Esophagus muscularis mucosa (tissue), 4 donors: ENCODE results near the gene ARSB. TPM values are rescaled to one million over a fixed set of nuclear protein-coding genes. Genes with fewer than 3 reads are reported as not detected.
"Not testable (repeated sequence)": the region's sequence is repeated elsewhere in the genome, so short reads cannot be mapped to it uniquely, and the experiment has no call there.

Experiments used
- DNase-seq: peaks from one replicate; pipeline ENCODE4 v3.0.0-alpha.2; 2017; ENCODE audit errors: extremely low spot score
- H3K27ac ChIP-seq, 4 donors: fragments of 200-600 bp; sonication (generic); replicated peaks in 1 of 4; 1 replicate in 3 of 4; 2 replicates in 1 of 4; pipeline ENCODE4 v1.5.1; 2016 to 2019; ENCODE audit warnings: mild to moderate bottlenecking in 1 of 4
- H3K27me3 ChIP-seq, 4 donors: fragments of 200-600 bp; sonication (generic); one replicate each; pipeline versions ENCODE4 v1.5.1 to v1.6.0; 2016 to 2019
- H3K36me3 ChIP-seq, 4 donors: fragments of 200-600 bp; sonication (generic); one replicate each; pipeline ENCODE4 v1.5.1; 2016 to 2019
- H3K4me1 ChIP-seq, 4 donors: fragments of 200-600 bp; sonication (generic); one replicate each; pipeline ENCODE4 v1.5.1; 2016 to 2019
- H3K4me3 ChIP-seq, 4 donors: fragments of 200-600 bp; sonication (generic); 1 replicate in 2 of 4; 2 replicates in 2 of 4; pipeline ENCODE4 v1.5.1; 2016 to 2019; ENCODE audit warnings: mild to moderate bottlenecking in 4 of 4, moderate library complexity in 1 of 4
- H3K9me3 ChIP-seq, 4 donors: fragments of 200-600 bp; sonication (generic); 1 replicate in 3 of 4; 2 replicates in 1 of 4; pipeline ENCODE4 v1.5.1; 2016 to 2019
- CTCF ChIP-seq, 3 experiments: fragments of 200-600 bp in 2 of 3; fragments of 450-650 bp in 1 of 3; sonication (generic) in 2 of 3; IDR thresholded peaks; one replicate each; pipeline ENCODE4 v1.5.1; 2017 to 2019; ENCODE audit warnings: antibody characterized with exemption in 3 of 3, mild to moderate bottlenecking in 2 of 3, moderate library complexity in 1 of 3
- EP300 ChIP-seq: sonication (generic); formaldehyde crosslinking; IDR thresholded peaks from one replicate; pipeline ENCODE4 v1.6.1; 2017; ENCODE audit warnings: antibody characterized with exemption
- POLR2A ChIP-seq: fragments of 450-650 bp; IDR thresholded peaks from one replicate; pipeline ENCODE4 v1.6.1; 2017; ENCODE audit warnings: antibody characterized with exemption, moderate library complexity, mild to moderate bottlenecking, low read depth
- POLR2AphosphoS5 ChIP-seq, 2 donors: sonication (generic); formaldehyde crosslinking; IDR thresholded peaks; one replicate each; pipeline ENCODE4 v1.6.1; 2017; ENCODE audit warnings: antibody characterized with exemption in 2 of 2
- WGBS: methylation state at CpG from one replicate; pipeline ENCODE4 v1.1.5; 2018; 5-methylcytosine and 5-hydroxymethylcytosine counted together
- intact Hi-C: fragments of 100-400 bp; cut with DNase I; formaldehyde crosslinking; loops from one replicate; pipeline ENCODE4 v1.15.1; 2023
- total RNA-seq, 4 donors: library from RNA; depleted of rRNA; stranded (reverse); fragments of >200 nt; gene quantifications; one replicate each; pipeline versions ENCODE4 v1.1.0 to v1.2.1, GENCODE V29; 2016

ARSB gene
- total RNA-seq, 4 donors from 2014 or later, result 58.0 to 103 (median 67.5) TPM

GRCh38 chr5:78881884-78882283, 103.2 kb downstream of the ARSB start:
- H3K9me3 ChIP-seq, result no peaks in the 10 kb centered on the region
- intact Hi-C loops, result no loop called here

GRCh38 chr5:78879516-78879915, 105.6 kb downstream of the ARSB start:
- DNase-seq, result no peak
- intact Hi-C loops, result no loop called here
- Histone ChIP-seq H3K36me3 (peaks cover 0 to 3% (median 0%) of the 10 kb centered on the region in 4 donors), H3K27ac (no peak overlapping the region), H3K27me3 (no peaks in the 10 kb centered on the region), H3K4me1 (no peaks in the 10 kb centered on the region), H3K4me3 (no peak overlapping the region), H3K9me3 (no peaks in the 10 kb centered on the region)
- no peak for TF ChIP-seq POLR2AphosphoS5 (IDR thresholded peaks at IDR 0.05)
- no peak for TF ChIP-seq POLR2A
- no peak for TF ChIP-seq EP300
- no peak for TF ChIP-seq CTCF (IDR thresholded peaks at IDR 0.05)
- WGBS, result 91% methylated on average over 10 of the region's 10 CpGs

More at GRCh38 chr5:78881884-78882283, 103.2 kb downstream of the ARSB start:
- peaks cover 0 to 5% (median 0%) of the 10 kb centered on the region in 4 donors for H3K4me1 ChIP-seq
- no peak overlapping the region for H3K27ac ChIP-seq
- DNase-seq, result no peak
- H3K36me3 ChIP-seq, result peaks cover 0 to 9% (median 3%) of the 10 kb centered on the region in 4 donors
- WGBS, result 97% methylated on average over 3 of the region's 3 CpGs
- no peak overlapping the region for H3K4me3 ChIP-seq
- H3K27me3 ChIP-seq, result no peaks in the 10 kb centered on the region
- TF ChIP-seq POLR2A (no peak), CTCF (IDR thresholded peaks at IDR 0.05) (no peak), EP300 (no peak), POLR2AphosphoS5 (IDR thresholded peaks at IDR 0.05) (no peak)

DNA sequence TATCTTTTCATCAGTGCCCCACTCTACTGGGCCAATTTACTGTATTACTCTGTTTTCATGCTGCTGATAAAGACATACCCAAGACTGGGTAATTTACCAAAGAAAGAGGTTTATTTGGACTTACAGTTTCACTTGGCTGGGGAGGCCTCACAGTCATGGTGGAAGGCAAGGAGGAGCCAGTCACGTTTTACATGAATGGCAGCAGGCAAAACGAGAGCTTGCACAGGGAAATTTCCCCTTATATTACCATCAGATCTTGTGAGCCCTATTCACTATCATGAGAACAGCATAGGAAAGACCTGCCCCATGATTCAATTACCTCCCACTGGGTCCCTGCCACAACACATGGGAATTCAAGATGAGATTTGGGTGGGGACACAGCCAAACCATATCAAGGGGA, 119.0 kb downstream of the ARSB start:
- intact Hi-C loops, DNase-seq, H3K4me1 ChIP-seq, H3K27me3 ChIP-seq, H3K36me3 ChIP-seq, H3K4me3 ChIP-seq, H3K9me3 ChIP-seq, H3K27ac ChIP-seq: not testable (repeated sequence)
- WGBS, result 92% methylated on average over 2 of the region's 2 CpGs

GRCh38 chr5:78858364-78858763, 126.7 kb downstream of the ARSB start:
- no peaks in the 10 kb centered on the region for H3K27me3 ChIP-seq
- TF ChIP-seq CTCF (IDR thresholded peaks at IDR 0.05), result no peak
- no peak for TF ChIP-seq EP300
- no peak for TF ChIP-seq POLR2A
- TF ChIP-seq POLR2AphosphoS5 (IDR thresholded peaks at IDR 0.05), result no peak
- H3K9me3 ChIP-seq, result no peaks in the 10 kb centered on the region
- WGBS, result 77% methylated on average over 1 of the region's 1 CpG
- intact Hi-C loops, result no loop called here
- no peak for DNase-seq
- H3K27ac ChIP-seq, result no peak overlapping the region
- no peaks in the 10 kb centered on the region for H3K4me1 ChIP-seq
- peaks cover 0 to 10% (median 0%) of the 10 kb centered on the region in 4 donors for H3K36me3 ChIP-seq
- no peak overlapping the region for H3K4me3 ChIP-seq

DNA sequence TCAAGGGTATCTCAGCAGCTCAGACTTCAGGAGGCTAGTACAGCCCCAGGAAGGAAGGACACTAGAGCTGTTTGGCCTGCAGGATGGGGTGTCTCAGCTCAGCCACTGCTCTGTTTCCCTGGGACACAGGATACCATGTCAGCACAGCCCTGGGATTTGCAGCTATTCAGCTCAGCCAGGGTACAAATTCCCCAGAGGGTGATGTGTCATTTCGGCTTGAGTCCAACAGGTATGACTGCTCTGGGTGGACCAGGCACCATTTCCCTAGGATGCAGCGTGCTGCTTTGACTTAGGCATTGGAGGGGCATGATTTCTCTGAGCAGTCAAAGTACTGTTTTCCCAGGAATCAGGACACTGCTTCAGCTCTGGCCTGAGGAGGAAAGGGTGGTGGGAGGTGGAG, 130.1 kb downstream of the ARSB start:
- H3K27ac ChIP-seq, result no peak overlapping the region
- intact Hi-C loops, result no loop called here
- no peaks in the 10 kb centered on the region for H3K9me3 ChIP-seq
- no peak for TF ChIP-seq POLR2A
- TF ChIP-seq EP300, result no peak
- TF ChIP-seq CTCF (IDR thresholded peaks at IDR 0.05), result no peak
- TF ChIP-seq POLR2AphosphoS5 (IDR thresholded peaks at IDR 0.05), result no peak
- H3K4me3 ChIP-seq, result no peak overlapping the region
- 85% methylated on average over 2 of the region's 2 CpGs for WGBS
- H3K27me3 ChIP-seq, result no peaks in the 10 kb centered on the region
- H3K4me1 ChIP-seq, result no peaks in the 10 kb centered on the region
- no peak for DNase-seq
- H3K36me3 ChIP-seq, result peaks cover 0 to 10% (median 0%) of the 10 kb centered on the region in 4 donors

- peaks cover 0 to 10% (median 0%) of the 10 kb centered on the region in 4 donors for H3K36me3 ChIP-seq
- H3K4me1 ChIP-seq, H3K27me3 ChIP-seq, H3K4me3 ChIP-seq, DNase-seq, H3K9me3 ChIP-seq, H3K27ac ChIP-seq, intact Hi-C loops: not testable (repeated sequence)
- 98% methylated on average over 4 of the region's 4 CpGs for WGBS
Observed at GRCh38 chr5:78851891-78852290, 133.2 kb downstream of the ARSB start.
